Measurements from ENCODE around the gene MMD.
"Not testable (repeated sequence)": the region's sequence is repeated elsewhere in the genome, so short reads cannot be mapped to it uniquely, and the experiment has no call there.

The MMD gene

GRCh38 chr17:55422828-55423164 is 1.2 kb upstream of the MMD start:
- not testable (repeated sequence) for DNase-seq

DNA sequence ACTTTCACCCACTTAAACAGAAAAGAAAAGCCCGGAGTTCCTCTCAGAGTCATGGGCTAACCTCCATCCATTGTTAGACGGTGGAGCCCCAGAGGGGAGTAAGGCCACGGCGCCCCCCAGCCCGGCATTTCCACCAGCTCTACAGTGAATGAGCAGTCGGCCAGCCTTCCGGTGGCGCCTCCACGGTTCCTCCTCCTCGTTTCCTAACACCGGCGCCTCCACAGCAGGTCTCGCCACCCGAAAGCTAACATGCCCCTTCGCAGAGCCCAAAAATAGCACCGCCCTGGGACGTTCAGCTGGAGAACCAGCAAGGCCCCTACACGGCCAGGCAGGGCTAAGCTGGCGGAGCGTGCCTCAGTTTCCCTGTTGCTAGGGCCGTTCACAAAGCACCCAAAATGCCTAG is 858 bp downstream of the MMD start:
- DNase-seq, result no peak

DNA sequence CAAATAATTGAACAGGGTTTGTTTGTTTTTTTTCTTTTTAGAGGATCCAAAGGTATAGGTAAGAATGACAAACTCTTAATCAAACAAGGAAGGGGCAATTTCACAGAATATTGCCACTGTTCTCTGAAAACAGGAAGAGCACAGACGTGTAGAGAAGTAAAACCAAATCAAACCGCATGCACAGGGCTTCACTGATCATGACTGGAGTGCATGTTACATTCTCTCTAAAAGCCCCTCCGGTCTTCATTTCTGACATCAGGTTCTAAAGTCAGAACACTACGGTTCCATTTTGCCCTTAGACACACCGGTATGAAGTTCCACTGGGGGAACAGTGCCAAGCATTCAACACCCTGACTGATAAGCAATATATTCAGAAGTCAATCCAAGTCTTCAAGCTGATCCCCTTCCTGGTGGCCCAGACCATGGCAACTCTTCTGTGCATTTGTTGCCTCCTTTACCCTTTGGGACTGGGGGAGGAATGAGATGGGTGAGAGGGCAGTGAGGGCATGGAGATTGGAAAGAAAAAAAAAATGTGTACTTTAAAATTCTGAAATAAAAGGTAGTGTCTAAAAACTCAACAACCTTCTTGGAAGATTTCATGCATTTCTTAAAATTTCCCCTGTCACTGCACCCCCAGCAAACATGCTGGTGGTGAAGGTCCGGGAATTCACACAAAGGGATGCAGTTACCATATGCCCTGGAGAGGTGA is 1.4 kb downstream of the MMD start:
- DNase-seq, result no peak

DNA sequence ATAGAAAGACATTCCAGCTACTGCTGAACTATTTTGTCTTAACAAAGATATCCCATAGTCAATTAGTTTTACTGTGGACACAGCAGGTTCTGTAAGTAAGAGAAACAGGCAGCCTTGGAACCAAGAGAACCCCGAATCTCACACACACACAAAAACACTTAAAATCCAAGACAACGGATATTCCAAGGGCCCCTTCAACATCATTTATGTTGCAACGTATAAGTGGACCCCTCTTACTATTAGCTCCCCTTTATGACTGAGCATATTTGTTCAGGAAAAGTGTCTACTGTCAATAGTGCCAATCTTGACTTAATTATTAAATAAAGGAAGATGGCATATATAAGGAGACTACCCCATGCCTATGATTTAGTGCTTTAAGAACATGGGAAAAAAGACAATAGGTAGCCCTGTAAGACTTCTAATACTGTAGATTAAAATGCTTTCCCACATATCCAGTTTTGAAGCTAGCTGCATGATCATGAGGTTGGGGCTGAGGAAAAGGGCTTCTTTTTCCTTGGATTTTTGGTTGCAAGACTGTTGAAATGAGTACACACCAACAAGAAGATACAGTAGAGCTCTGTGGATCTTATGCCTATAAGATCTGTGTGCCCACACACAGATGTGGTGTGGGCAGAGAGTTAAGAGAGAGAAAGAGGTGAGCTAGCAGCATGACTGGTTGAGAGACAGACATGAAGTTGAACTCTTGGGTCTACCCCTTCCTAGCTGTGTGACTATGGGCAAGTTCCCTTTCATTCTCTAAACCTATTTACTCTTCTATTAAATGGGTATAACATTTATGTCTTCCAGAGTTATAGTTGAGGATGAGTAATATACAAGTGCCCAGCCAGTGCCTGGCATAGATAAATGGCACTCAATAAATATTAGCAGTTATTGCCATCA is 3.0 kb downstream of the MMD start:
- no peak for DNase-seq

- no peak for DNase-seq
Observed at GRCh38 chr17:55417411-55418268, 4.0 kb downstream of the MMD start.

- DNase-seq, result no peak
Observed at GRCh38 chr17:55416470-55417052, 5.1 kb downstream of the MMD start.

- DNase-seq, result no peak
Observed at GRCh38 chr17:55416000-55416399, 5.6 kb downstream of the MMD start.

DNA sequence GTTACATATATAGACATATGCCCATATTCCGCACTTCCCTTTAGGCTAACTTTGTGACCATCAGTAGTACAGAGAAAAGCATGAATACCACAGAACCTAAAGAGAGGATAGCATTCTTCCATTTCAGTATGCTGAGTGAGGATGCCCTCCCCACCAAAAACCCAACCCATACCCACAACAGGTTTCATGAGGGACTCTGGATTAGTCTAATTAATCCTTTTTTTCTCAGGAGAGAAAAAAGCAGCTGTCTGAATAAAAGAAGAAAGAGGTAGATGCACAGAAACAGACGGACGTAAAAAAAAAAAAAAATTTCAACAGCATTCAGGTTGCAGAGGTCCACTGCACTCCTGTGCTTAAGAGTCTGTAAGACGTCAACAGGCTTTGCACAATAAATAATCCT is 6.7 kb downstream of the MMD start:
- no peak for DNase-seq

GRCh38 chr17:55413825-55414489 is 7.7 kb downstream of the MMD start:
- no peak for DNase-seq

GRCh38 chr17:55411463-55411855 is 10.2 kb downstream of the MMD start:
- no peak for DNase-seq

DNA sequence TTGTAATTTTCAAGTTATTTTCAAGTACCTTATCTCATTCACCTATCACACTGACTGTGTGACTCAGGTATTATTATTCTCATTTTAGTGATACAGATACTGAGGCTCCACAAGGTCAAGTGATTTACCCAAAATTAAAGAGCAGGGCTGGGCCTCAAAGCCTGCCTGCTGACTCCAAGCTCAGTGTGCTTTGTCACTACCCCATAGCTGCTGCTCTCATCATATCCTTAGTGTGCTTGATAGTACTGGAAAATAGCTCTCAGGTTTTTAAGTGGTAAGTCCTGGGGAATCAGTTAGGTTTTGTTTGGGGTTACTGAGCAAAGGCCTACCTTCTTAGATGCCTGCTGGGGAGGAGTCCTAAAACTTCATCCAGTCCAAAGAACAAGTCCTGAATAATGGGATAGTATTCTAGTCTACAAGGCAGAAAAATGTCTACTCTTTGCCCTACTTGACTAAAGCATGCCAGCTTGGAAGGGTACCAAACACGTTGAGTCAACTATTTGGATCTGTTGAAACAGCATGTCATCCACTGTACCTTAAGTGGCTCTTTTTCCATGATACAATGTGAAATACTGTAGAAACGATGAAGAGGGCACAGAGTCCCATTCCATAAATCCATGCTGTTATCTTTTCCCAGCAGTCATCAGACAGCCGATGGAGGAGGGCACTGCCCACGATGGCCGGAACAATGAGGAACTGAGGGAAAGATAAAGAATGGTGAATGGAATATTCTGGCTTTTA is 10.7 kb downstream of the MMD start:
- no peak for DNase-seq

DNA sequence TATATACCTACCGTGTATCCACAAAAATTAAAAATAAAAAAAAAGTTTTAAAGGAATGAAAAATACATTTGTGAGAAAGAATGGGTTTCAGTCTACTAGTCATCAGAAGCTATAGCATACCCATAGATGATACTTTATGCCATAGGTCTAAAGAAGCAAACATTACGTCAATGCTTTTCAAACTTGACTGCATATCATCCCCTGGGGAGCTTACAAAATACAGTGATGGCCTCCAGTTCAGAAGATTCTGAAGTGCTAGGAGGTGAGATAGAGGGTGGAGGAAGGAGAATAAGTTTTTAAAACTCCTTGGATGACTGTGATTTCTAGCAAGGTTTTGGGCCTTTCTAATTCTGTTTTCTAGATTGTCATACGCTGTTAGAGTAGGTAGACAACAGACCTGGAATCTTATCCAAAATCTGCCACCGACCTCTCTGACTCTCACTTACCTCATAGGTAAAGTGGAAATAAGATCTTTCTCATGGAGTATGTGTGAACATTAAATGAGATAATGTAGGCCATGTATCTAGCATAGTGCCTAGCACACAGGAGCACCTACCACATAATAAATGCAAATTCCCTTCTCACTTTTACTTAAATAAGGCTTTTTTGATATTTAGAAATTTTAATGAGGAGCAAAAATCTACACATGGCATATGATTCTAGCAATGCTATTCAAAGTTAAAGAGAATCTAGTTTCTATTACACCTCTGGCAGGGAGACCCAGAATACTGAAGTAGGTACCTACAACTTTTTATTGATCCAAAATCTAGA is 12.4 kb downstream of the MMD start:
- DNase-seq, result no peak

GRCh38 chr17:55407641-55408566 is 13.7 kb downstream of the MMD start:
- DNase-seq, result no peak

DNA sequence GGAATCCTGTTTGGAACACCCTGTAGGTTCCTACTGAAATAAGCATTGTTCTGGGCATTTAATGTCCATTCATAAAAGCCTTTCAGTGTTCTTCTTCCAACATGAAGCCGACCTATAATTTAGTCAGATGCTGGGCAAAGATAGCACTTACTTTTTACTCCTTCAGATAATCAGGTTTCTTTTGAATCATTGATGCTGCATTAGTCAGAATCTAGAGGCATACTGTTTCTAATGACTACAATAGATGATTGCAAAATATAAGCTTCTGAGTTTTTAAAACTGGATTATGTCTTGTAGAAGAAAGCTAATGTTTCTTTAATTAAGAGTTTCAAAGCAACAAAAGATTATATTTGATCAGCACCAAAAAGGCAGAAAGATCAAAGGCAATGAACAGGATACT is 16.0 kb downstream of the MMD start:
- DNase-seq, result no peak

- DNase-seq, result not testable (repeated sequence)
Observed at GRCh38 chr17:55404197-55404596, 17.4 kb downstream of the MMD start.

DNA sequence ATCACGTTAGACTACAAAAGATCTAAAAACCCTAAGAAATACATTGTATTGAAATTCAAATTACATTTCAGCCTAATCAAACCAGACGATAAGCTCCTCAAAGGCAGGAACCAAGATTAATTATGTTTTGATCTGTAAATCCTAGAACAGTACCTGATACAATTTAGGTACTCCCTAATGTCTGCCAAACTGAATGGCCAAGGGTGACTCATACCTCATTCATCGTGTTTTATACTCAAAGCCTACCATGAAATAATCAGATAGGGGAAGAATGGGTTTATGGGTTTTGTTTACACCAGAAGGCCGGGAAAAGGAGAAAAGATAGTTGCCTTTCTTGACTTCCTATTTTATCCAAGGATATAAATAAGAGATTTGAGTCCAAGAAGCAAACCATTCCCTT is 19.3 kb downstream of the MMD start:
- DNase-seq, result no peak

GRCh38 chr17:55398689-55399088 is 22.9 kb downstream of the MMD start:
- DNase-seq, result no peak

DNA sequence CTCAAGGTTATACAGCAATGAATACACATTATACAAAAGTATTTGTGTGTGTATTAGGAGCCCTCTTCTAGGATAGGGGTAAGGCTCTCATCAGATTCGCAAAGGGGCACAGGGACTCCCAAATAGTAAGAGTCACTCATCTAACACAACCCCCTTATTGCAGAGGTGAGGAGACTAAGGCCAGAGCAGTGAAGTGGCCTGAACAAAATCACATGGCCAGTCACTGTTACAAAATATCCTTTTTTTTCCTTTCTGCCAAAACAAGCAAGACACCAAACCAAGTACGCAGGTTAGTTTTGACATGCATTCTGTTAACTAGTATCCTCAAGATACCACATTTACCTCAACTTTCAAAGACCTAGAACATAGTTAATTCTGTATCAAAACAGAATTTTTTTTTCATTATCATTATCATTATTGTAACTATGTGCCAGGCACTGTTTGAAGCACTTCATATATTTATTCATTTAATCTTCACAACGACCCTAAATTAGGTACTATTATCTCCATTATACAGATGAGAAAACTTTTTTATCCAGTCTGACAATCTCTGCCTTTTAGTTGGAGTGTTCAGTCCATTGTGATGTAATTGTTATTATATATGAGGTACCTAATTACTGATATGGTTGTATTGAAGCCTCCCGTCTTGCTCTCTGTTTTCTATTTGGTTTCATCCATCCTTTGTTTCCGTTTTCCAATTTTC is 25.7 kb downstream of the MMD start:
- DNase-seq, result no peak
